Umbilical cord (tissue), 2 donors: ENCODE results near the gene STOML3. TPM values are rescaled to one million over a fixed set of nuclear protein-coding genes. Genes with fewer than 3 reads are reported as not detected.
A peak's percentile ranks its signal among the peaks of the same experiment; 100 is the strongest.

ENCODE experiments used
- DNase-seq: peaks from one replicate; pipeline ENCODE4 v3.0.0-alpha.2; 2015; ENCODE audit warnings: low spot score
- total RNA-seq: library from RNA; depleted of rRNA; stranded (reverse); fragments of >200 nt; gene quantifications from one replicate; pipeline ENCODE4 v1.2.3, GENCODE V29; 2014; ENCODE audit warnings: low replicate concordance; ENCODE audit not compliant: insufficient read depth

Gene STOML3
- total RNA-seq, 1 donor from 2014 or later, result 4.1 TPM

DNA sequence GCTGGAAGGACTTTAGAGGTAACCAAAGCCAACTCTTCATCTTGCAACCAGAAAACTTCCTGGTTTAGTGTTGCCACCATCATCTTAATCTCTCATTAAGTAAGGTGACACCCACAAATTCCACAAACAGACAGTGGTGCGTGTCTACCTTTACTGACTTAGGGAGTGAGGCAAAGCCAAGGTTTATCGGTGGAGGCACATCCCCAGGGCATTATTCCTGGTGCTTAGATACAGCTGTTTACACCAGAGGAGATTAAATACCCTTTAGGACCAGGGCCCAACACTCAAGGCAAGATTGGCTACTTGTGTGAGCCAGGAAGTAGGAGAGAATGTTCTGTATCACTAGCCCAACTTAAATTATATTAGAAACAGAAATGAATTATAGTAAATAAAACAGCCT, 9.5 kb downstream of the STOML3 start:
- no peak for DNase-seq

DNA sequence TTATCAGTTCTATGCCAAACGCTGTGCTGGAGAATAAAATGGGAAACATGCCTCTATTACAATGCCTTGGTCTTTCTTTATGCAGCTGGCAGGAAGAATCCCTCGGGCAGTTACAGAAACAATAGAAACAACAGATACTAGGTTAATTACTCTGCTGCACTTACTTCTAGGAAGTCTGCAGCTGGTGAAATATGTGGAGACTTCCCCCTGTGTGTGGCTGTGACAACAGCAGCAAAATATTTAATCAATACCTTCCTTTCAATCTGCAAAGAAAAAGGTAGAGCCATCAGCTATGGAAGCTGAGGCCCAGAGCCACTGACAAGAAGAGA, 9.9 kb downstream of the STOML3 start:
- no peak for DNase-seq

- peak; percentile 3 for DNase-seq
These were observed 10.5 kb downstream of the STOML3 start for GRCh38 chr13:38979891-38980749.

DNA sequence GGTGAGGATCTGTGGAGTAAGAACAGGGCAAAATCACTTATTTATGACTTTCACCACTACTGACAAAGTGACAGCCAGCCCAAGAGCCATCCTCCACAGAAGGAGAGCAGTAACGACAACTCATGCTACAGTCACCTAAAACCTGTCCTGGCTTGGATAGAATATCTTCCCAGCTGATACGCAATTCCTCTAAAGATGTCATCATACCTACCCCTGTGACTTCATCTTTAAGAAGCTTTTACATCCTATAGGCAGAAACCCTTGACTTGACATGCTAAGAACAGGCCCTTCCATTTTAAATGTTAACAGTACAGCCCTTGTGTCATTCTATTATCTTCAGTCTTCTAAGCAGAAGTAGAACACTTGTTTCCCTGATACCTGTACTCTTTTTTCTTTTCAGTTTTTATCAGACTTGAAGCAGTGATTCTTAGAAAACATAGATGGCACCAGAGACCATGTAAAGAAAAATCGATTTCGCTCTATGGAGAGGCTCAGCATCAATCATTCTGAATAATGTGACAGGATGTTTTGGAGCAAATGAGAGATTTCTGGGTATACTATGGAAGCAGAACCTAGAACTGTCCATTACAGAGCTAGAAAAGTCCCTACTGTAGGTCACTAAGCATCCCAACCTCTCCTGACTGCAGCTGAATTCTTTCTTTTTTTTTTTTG, 20.1 kb downstream of the STOML3 start:
- no peak for DNase-seq

DNA sequence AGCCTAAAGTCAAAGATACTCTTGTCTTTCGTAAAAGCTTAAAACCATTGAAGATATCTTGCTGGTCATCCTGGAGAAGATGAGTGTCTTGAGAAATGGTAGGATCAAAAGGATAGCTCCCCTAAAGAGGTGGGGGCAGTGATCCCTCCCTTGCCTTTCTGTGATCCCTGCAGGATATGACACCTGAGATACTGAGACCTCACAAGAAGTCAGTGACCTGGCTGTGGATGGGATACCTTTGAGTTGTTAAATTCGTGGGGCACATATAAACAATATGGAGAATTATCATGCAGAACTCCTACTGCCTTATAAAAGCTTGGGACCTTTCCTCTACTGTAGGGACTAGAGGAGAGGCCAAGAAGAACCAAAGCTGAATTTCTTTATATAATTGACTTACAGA, 21.4 kb downstream of the STOML3 start:
- no peak for DNase-seq

DNA sequence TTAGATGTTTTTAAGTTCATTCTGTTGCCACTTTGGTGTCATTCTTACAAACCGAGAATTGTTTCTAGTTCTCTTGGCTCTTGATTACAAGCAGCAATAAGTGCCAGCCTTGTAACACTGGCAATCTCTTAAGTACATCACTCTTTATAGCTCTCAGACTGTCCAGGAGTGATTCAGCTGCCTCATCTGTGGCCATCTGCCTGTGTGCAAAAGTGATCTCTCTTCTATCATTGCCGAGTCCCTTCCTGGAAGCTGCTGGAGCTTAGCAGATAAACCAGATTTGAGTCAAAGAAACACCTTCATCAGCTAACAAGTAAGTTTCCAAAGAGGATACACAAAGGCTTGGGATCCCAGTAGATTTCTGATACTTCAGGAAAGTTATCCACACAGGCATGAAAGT, 23.2 kb downstream of the STOML3 start:
- no peak for DNase-seq

DNA sequence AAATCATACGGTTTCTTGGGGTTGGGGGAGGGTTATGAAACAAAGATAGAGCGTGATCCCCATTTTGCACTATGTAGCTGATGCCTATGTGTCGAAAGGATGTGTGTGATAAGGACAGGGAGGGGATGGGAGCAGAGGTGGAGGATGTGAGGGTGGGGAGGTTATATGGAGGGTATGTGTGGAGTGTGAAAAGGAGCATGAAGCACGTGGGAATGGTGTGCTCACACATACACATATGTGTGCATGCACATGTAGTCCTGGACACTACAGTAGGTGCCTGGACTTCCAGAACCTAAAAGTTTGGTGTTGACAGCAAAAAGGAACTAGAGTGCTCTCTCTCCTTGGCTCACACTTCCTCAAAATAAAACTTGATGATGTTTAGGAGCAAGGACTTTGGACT, 25.4 kb downstream of the STOML3 start:
- no peak for DNase-seq

DNA sequence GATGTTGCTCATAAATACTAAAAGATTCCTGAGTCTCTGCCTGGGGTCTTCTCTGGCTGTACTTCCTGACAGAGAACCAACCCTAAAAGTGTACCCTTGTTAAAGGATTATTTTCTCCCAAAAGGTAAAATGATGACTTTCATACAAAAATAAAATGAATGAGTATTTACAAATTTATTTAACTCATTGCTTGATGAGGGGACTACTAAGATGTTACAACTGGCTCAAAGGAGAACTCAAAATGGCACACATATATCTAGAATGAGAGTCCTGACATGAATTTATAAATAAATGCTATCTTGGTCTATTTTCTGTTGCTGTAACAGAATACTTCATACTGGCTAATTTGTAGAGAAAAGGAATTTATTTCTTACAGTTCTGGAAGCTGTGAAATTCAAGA, 30.5 kb downstream of the STOML3 start:
- no peak for DNase-seq

DNA sequence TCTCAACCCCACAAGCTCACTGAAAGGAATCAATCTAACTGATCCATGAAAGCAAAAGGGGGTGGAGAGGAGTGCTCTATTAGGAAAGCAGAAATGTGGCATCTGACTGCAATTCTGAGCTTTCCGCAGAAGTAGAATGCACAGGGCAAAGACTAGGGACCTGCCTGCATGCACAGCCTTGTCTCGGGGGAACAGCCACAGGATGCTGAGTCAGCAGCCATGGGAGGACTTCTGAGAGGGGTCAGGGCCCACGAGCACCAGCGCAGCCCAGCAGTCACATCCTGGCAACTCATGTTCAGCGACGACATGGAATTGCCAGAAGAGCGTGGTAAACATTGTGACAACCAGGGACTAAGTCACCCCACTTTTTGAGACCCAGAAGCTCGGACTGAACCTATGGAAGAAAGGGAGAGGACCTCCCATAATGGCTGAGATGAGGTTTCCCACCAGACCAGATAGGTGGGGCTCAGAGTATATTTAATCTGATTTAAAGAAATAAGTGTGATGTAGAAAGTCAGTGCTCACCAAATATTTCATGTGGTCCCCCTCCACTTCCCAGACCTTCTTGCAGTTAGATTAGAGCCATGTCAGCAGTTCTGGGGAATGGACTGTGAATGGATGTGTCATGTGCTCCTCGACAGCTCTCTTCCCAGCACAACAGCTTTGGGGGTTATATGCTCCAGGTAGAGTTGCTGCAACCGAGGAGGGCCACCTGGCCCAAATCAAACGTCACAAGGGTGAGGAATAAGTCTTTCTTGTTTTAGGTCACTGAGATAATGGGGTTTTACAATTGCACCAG, 32.6 kb downstream of the STOML3 start:
- no peak for DNase-seq

DNA sequence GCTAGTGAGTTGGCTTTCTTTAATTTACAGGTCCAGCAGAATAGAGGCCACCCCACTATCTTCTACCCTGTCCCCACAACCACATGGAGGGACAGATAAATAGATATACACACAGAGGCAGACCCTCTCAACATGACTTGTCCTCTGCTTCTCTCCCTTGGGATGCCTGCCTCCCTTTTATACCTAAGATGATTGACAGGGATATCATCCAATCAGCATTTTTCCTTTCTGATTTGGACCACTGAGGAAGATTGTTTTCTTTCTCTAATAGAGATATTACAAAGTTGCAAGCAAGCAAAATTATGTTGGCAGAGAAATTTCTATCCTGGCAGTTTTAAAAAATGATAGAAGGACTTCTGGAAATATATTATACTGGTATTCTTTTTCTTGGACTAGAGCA, 35.8 kb downstream of the STOML3 start:
- DNase-seq, result no peak

DNA sequence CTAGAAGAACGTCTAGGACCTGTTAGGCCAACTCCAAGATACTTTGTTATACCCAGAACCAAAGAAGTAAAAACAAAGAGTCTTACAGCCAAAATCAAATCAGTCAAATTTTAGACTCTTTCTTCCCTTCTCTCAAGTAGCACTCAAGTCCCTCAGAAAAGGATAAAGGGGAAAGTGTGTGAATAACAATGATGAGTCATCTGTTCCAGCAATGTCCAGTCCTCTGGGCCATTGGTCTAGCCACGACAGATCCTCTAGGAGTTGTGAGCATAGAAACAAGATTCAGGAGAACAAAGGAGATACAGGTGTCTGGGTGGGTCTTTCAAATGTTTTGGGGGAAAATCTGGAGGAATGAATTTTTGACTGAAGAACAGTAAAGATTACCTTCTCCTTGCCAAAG, 36.3 kb downstream of the STOML3 start:
- DNase-seq, result no peak

DNA sequence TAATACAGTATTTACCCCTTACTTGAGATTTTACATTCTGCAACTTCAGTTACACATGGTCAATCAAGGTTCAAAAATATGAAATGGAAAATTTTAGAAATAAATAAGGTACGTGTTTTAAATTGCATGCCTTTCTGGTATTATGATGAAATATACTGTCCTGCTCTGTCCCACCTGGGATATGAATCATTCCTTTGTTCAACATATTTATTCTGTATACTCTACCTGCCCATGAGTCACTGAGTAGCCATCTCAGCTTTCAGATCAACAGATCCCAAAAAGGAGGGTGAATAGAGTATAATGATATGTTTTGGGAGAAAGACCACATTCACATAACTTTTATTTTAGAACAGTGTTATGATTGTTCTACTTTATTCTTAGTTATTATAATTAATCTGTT, 37.8 kb downstream of the STOML3 start:
- DNase-seq, result no peak

DNA sequence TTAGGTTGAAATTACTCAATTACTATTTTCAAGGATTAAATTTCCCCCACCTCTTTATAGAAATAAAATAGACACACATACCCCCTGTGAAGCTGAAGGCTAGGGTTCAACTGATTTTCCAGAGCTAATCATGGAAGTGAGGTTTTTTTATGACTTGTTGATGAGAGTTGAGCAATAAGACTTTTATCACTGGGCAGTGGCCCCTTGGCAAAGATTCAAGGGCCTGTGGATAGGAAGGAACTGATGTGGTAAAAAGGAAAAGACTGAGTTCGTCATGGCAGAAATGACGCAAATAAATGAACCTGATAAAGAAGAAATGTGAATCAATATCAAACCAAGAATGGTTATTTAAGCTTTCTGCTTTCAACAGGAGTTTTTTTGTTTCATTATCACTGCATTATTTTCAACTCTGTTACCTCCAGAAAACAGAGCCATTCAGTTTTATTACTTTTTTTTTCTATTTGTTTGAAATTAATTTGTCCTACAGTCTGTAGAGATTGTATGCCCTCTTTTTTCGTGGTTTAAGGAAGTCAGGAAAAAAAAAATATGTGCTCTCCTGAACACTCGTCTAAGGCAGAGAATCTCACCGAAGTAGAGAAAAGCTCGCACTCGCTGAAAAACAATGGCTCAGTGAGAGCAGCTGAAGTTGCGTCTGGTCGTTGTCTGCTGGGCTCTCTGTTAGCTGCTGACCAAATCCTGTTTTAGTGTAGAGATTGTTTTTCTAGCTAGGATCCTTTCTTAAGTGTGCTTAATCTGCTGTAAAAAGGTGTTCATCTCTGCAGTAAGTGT, 38.9 kb downstream of the STOML3 start:
- DNase-seq, result no peak

GRCh38 chr13:38950987-38951386, 39.6 kb downstream of the STOML3 start:
- DNase-seq, result no peak

GRCh38 chr13:38947054-38947453, 43.6 kb downstream of the STOML3 start:
- no peak for DNase-seq

DNA sequence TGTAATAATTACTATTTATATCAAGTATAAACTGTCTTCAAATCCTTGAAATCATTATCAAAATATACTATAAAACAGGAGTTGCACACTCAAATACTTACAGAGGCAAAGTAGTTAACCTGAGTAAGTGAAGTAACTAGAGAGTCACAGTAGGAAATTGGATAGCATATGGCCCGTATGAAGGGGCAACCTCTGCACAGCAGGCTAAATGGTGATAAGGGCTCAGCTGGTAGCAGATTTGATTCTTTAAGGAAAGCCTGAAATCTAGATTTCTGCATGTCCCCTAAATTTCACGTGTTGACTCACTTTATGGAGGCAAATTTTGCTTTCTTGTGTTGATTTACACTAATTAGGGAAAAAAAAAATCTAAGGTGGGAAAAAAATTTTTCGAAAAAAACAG, 46.4 kb downstream of the STOML3 start:
- no peak for DNase-seq

- DNase-seq, result no peak
These were observed 47.4 kb downstream of the STOML3 start for GRCh38 chr13:38943231-38943630.

DNA sequence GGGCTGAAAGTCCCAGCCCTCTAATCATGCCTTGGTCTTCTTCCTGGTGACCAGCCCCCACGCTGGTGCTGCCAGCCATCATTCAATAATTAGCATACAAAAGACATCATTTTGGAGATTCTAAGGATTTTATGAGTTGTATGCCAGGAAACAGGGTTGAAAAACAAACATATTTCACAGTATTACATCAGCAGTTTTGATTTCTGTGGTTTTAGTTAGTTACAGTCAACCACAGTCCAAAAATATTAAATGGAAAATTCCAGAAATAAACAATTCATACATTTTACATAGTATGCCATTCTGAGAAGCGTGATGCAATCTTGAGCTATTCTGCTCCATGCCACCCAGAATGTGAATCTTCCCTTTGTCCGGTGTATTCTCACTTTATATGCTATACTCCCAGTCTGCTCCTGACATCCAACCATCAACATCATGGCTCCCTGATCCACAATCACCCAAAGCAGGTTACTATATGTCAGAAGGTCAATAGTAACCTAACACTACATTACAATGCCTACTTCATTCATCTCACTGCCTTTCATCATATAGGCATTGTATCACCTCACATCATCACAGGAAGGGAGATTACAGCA, 49.2 kb downstream of the STOML3 start:
- DNase-seq, result no peak

DNA sequence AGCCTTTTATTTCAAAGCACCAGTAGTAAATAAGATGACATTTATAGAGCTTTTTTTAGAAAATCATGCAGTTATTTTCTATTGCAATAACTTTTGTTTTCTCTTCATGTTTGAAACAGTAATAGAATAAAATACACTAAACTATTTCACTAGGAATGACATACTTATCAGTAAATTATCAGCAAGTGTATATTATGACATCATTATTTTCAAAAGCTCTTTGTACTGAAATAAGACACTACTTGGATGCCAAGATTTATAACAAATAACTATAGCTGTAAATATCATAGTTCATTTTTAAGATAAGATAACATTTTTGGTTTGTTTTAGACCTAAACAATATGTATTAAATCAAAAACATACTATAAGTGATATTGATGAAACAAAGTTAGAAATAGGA, 56.8 kb downstream of the STOML3 start:
- DNase-seq, result no peak

DNA sequence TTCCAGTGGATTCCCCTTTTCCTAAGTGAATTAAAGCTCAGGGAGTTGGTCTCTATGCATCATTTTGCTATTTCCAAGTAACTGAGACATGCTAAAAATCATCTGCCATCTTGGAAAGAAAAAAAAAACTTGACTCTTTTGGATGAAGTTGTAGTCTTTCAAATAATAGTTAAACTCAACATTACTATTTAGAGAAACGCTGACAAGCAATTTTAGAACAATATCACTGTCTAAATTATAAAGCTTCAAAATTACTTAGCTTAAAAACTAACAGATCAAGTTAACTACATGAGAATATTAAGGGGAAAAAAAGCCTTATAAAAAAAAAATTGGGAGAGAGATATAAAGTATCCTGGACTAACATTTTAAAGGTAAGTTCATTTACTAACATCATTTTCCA, 68.5 kb downstream of the STOML3 start:
- DNase-seq, result no peak

DNA sequence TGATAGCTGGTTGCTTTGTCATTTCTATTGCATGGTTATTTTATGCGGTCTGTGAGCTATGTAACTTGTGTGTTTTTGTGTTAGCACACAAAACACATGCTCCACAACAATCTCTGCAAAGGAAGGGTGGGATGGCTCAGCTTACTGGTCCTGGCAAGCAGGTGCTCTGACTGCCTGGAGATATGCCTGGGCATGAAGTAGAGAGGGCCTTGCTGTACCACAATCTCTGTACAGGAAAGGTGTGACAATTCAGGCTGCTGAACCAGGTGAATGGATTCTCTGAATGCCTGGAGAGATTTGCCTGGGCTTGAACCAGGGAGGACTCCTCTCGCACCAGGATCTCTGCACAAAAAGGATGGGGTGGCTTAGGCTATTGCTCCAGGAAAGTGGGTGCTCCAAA, 69.5 kb downstream of the STOML3 start:
- no peak for DNase-seq
